ENCODE data around the gene ADAP1.
"Not testable (repeated sequence)": the region's sequence is repeated elsewhere in the genome, so short reads cannot be mapped to it uniquely, and the experiment has no call there.

GRCh38 chr7:1002026-1002425, 47.5 kb upstream of the ADAP1 start:
- not testable (repeated sequence) for TF ChIP-seq CTCF, POLR2A (IDR thresholded peaks at IDR 0.05)

Measured in heart left ventricle (tissue), 13 donors.